ENCODE data around the gene AVEN.

GRCh38 chr15:33932734-33933133 is 106.3 kb downstream of the AVEN start:
- TF ChIP-seq CTCF (IDR thresholded peaks at IDR 0.05) (no peak), RAD21 (IDR thresholded peaks at IDR 0.05; ENCODE audit: low read length) (no peak), EZH2phosphoT487 (IDR thresholded peaks at IDR 0.05; ENCODE audit: borderline replicate concordance, low read depth) (no peak), RCOR1 (IDR thresholded peaks at IDR 0.05; ENCODE audit: low read length) (no peak), SMC3 (IDR thresholded peaks at IDR 0.05; ENCODE audit: low read depth, low read length) (no peak), RFX5 (IDR thresholded peaks at IDR 0.05; ENCODE audit: low read length) (no peak), FOXM1 (IDR thresholded peaks at IDR 0.05; ENCODE audit: low read depth) (no peak), JUND (IDR thresholded peaks at IDR 0.05) (no peak), USF2 (IDR thresholded peaks at IDR 0.05; ENCODE audit: borderline replicate concordance, low read depth, low read length) (no peak), REST (IDR thresholded peaks at IDR 0.05; ENCODE audit: low read depth, low read length) (no peak)
